Stomach (tissue), 9 donors: ENCODE data around the gene RNASET2. TPM values are rescaled to one million over a fixed set of nuclear protein-coding genes. Genes with fewer than 3 reads are reported as not detected.
"Not testable (repeated sequence)": the region's sequence is repeated elsewhere in the genome, so short reads cannot be mapped to it uniquely, and the experiment has no call there.

ENCODE experiments used
- DNase-seq, 2 donors: peaks; one replicate each; pipeline versions ENCODE4 v3.0.0 to v3.0.0-alpha.2; 2013 to 2019
- H3K27ac ChIP-seq, 5 donors: fragments of 200-600 bp in 4 of 5; sonication (generic) in 4 of 5; one replicate each; pipeline ENCODE4 v1.5.1; 2013 to 2019; ENCODE audit warnings: mild to moderate bottlenecking in 1 of 5, moderate library complexity in 1 of 5
- H3K27me3 ChIP-seq, 3 donors: fragments of 200-600 bp; sonication (generic); one replicate each; pipeline ENCODE4 v1.5.1; 2017 to 2019; ENCODE audit warnings: mixed run types in 1 of 3
- H3K36me3 ChIP-seq, 4 donors: fragments of 200-600 bp; sonication (generic); 1 replicate in 3 of 4; 2 replicates in 1 of 4; pipeline ENCODE4 v1.5.1; 2016 to 2019
- H3K4me1 ChIP-seq, 4 donors: fragments of 200-600 bp; sonication (generic); one replicate each; pipeline ENCODE4 v1.5.1; 2016 to 2019
- H3K4me3 ChIP-seq, 4 donors: fragments of 200-600 bp; sonication (generic) in 3 of 4; one replicate each; pipeline ENCODE4 v1.5.1; 2016 to 2019; ENCODE audit warnings: mild to moderate bottlenecking in 1 of 4
- H3K9me3 ChIP-seq, 4 donors: fragments of 200-600 bp; sonication (generic); one replicate each; pipeline ENCODE4 v1.5.1; 2016 to 2019
- CTCF ChIP-seq, 7 experiments: fragments of 450-650 bp in 4 of 7; fragments of 200-600 bp in 3 of 7; sonication (generic) in 3 of 7; IDR thresholded peaks; one replicate each; pipeline ENCODE4 v1.5.1; 2016 to 2019; ENCODE audit warnings: antibody characterized with exemption in 7 of 7, control low read depth in 2 of 7, mild to moderate bottlenecking in 1 of 7
- EP300 ChIP-seq: sonication (generic); formaldehyde crosslinking; IDR thresholded peaks from one replicate; pipeline ENCODE4 v1.6.1; 2017; ENCODE audit warnings: antibody characterized with exemption
- POLR2A ChIP-seq, 4 donors: fragments of 450-650 bp; IDR thresholded peaks; one replicate each; pipeline ENCODE4 v1.6.1; 2016; ENCODE audit warnings: antibody characterized with exemption in 4 of 4, control low read depth in 2 of 4, mild to moderate bottlenecking in 1 of 4, moderate library complexity in 1 of 4
- POLR2AphosphoS5 ChIP-seq, 3 donors: sonication (generic); formaldehyde crosslinking; IDR thresholded peaks; one replicate each; pipeline ENCODE4 v1.6.1; 2016; ENCODE audit warnings: antibody characterized with exemption in 3 of 3
- WGBS, 5 donors: extraction: QIAGEN DNeasy Blood & Tissue Kit in 3 of 5; methylation state at CpG; one replicate each; pipeline versions ENCODE4 v1.1.5 to v1.1.7; 2013 to 2018; 5-methylcytosine and 5-hydroxymethylcytosine counted together
- intact Hi-C: fragments of 100-400 bp; cut with DNase I; formaldehyde crosslinking; loops from one replicate; pipeline ENCODE4 v1.15.1; 2023; ENCODE audit warnings: low total_unique reads
- polyA plus RNA-seq, 3 donors: library from polyadenylated mRNA; stranded (reverse); fragments of 200-250 nt; gene quantifications; one replicate each; pipeline ENCODE4 v1.2.3, GENCODE V29; 2013
- total RNA-seq, 5 donors: library from RNA; depleted of rRNA; stranded (reverse); fragments of >200 nt; gene quantifications; one replicate each; pipeline versions ENCODE4 v1.1.0 to v1.2.3, GENCODE V29; 2014 to 2016
- donor health status: healthy with polysubstance abuse.
- donor health status: Bipolar disorder and iron deficiency.
- donor health status: healthy.

RNASET2 gene
- total and polyA plus RNA-seq, 8 donors = 13.4 to 340 (median 86.3) TPM

- no peak for TF ChIP-seq EP300
- no peak for TF ChIP-seq POLR2AphosphoS5 (IDR thresholded peaks at IDR 0.05)
- TF ChIP-seq CTCF (IDR thresholded peaks at IDR 0.05) = no peak
- TF ChIP-seq POLR2A (IDR thresholded peaks at IDR 0.05) = no peak
- Histone ChIP-seq H3K36me3 (peaks cover 0 to 5% (median 0%) of the 10 kb centered on the region in 4 donors), H3K4me3 (no peak overlapping the region), H3K27ac (no peak overlapping the region), H3K27me3 (no peaks in the 10 kb centered on the region), H3K9me3 (no peaks in the 10 kb centered on the region), H3K4me1 (no peaks in the 10 kb centered on the region)
- 85 to 98% (median 96%) methylated on average over 2 of the region's 2 CpGs for WGBS, 5 donors
- DNase-seq = no peak
- intact Hi-C loops = no loop called here
Observed at GRCh38 chr6:166916824-166917223, 39.5 kb downstream of the RNASET2 start.

- H3K4me3 ChIP-seq, H3K27me3 ChIP-seq, intact Hi-C loops, DNase-seq, H3K36me3 ChIP-seq, H3K27ac ChIP-seq, H3K4me1 ChIP-seq, H3K9me3 ChIP-seq: not testable (repeated sequence)
- WGBS, 5 donors = 80 to 85% (median 83%) methylated on average over 8 of the region's 8 CpGs
Observed at GRCh38 chr6:166915484-166915883, 40.9 kb downstream of the RNASET2 start.

- DNase-seq, H3K9me3 ChIP-seq, H3K4me3 ChIP-seq, H3K27ac ChIP-seq, H3K27me3 ChIP-seq, H3K36me3 ChIP-seq, intact Hi-C loops, H3K4me1 ChIP-seq: not testable (repeated sequence)
- 78 to 86% (median 82%) methylated on average over 3 of the region's 3 CpGs for WGBS, 5 donors
Observed at GRCh38 chr6:166914952-166915351, 41.4 kb downstream of the RNASET2 start.

- Histone ChIP-seq H3K27me3 (no peaks in the 10 kb centered on the region), H3K4me3 (no peak overlapping the region), H3K4me1 (no peaks in the 10 kb centered on the region), H3K36me3 (peaks cover 0 to 5% (median 0%) of the 10 kb centered on the region in 4 donors), H3K27ac (no peak overlapping the region), H3K9me3 (no peaks in the 10 kb centered on the region)
- intact Hi-C loops = no loop called here
- TF ChIP-seq EP300 = no peak
- no peak for TF ChIP-seq POLR2AphosphoS5 (IDR thresholded peaks at IDR 0.05)
- no peak for TF ChIP-seq POLR2A (IDR thresholded peaks at IDR 0.05)
- TF ChIP-seq CTCF (IDR thresholded peaks at IDR 0.05) = no peak
- 79 to 87% (median 83%) methylated on average over 5 of the region's 5 CpGs for WGBS, 5 donors
- DNase-seq = no peak
Observed at GRCh38 chr6:166911248-166911677, 45.1 kb downstream of the RNASET2 start.

GRCh38 chr6:166910601-166911000, 45.7 kb downstream of the RNASET2 start:
- Histone ChIP-seq H3K4me1 (no peaks in the 10 kb centered on the region), H3K27me3 (no peaks in the 10 kb centered on the region), H3K27ac (no peak overlapping the region), H3K9me3 (no peaks in the 10 kb centered on the region), H3K36me3 (peaks cover 0 to 5% (median 0%) of the 10 kb centered on the region in 4 donors), H3K4me3 (no peak overlapping the region)
- intact Hi-C loops = no loop called here
- 85 to 98% (median 91%) methylated on average over 7 of the region's 7 CpGs for WGBS, 5 donors
- no peak for DNase-seq
- no peak for TF ChIP-seq CTCF (IDR thresholded peaks at IDR 0.05)
- no peak for TF ChIP-seq POLR2AphosphoS5 (IDR thresholded peaks at IDR 0.05)
- TF ChIP-seq EP300 = no peak
- no peak for TF ChIP-seq POLR2A (IDR thresholded peaks at IDR 0.05)
